Measurements from ENCODE around the gene RGS2. TPM values are rescaled to one million over a fixed set of nuclear protein-coding genes. Genes with fewer than 3 reads are reported as not detected.

The RGS2 gene
- total and polyA plus RNA-seq, 9 of the 15 experiments (the other 6 are each of a cell fraction or from before 2014, with no cell fraction given): 2.5 to 5.4 (median 3.8) TPM

DNA sequence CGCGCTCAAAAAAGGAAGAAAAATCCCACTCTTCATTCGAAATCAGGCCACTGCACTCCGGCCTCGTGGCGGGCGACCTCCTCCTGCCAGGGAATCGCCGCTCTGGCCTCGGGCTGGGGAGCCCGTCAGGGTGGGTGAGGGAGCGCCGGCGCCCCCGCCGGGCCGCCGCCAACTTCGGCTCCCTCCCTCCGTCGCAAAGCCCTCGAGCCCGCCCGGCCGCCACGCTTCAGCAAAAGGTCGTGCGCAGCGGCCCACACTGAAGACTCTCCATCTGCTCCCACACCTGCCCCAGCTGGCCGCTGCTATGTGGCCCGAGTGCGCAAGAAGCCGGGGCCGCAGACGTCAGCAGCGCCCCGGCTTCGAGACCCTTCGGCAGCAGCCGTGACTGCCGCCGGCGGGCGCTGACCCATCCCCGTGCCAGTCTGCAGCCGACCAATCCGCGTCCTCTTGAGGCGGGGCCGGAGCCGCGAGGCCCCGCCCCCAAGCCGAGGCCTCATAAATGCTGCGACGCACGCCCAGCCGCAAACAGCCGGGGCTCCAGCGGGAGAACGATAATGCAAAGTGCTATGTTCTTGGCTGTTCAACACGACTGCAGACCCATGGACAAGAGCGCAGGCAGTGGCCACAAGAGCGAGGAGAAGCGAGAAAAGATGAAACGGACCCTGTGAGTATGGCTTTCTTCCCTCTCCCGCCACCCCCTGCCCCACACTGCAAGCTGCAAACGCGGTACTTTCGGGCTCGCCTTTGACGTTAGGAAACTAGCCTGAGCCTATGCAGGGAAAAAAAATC lies at the start of gene RGS2 (continued):
- no peak for TF ChIP-seq SETDB1 (IDR thresholded peaks at IDR 0.05; ENCODE audit: low read length)
- no peak for TF ChIP-seq ZFP36 (IDR thresholded peaks at IDR 0.05; ENCODE audit: low read depth, low read length, partially characterized antibody)
- TF ChIP-seq ZNF561 (CRISPR knock-in tag; conservative IDR thresholded peaks at IDR 0.05): no peak; the same call in 1 of the 2 replicates
- TF ChIP-seq SMAD1 (IDR thresholded peaks at IDR 0.05; ENCODE audit: low read depth, low read length, partially characterized antibody): no peak
- TF ChIP-seq ZNF165 (CRISPR knock-in tag; IDR thresholded peaks at IDR 0.05; ENCODE audit: borderline replicate concordance): no peak
- no peak for TF ChIP-seq ETS2 (tag; IDR thresholded peaks at IDR 0.05; ENCODE audit: borderline replicate concordance, poor library complexity, severe bottlenecking)
- TF ChIP-seq SMAD2 (IDR thresholded peaks at IDR 0.05; ENCODE audit: low read depth, low read length): no peak
- no peak; the same call in 1 of the 2 replicates for TF ChIP-seq ZC3H4 (CRISPR knock-in tag; IDR thresholded peaks at IDR 0.05; ENCODE audit: borderline replicate concordance)
- no peak for TF ChIP-seq GABPB2 (CRISPR knock-in tag; conservative IDR thresholded peaks at IDR 0.05)

DNA sequence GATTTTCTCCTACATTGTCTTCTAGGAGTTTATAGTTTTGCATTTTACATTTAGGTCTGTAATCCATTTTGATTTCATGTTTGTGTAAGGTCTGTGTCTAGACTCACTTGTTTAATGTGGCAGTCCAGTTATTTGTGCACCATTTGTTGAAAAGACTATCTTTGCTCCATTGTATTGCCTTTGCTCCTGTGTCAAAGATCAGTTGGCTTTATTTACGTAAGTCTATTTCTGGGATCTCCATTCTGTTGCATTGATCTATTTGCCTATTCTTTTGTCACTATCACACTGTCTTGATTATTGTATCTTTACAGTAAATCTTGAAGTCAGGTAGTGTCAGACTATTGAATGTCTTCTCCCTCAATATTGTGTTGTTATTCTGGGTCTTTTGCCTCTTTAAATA lies 49.7 kb upstream of the RGS2 start:
- no peak for ATAC-seq
- TF ChIP-seq, protein P1, sequence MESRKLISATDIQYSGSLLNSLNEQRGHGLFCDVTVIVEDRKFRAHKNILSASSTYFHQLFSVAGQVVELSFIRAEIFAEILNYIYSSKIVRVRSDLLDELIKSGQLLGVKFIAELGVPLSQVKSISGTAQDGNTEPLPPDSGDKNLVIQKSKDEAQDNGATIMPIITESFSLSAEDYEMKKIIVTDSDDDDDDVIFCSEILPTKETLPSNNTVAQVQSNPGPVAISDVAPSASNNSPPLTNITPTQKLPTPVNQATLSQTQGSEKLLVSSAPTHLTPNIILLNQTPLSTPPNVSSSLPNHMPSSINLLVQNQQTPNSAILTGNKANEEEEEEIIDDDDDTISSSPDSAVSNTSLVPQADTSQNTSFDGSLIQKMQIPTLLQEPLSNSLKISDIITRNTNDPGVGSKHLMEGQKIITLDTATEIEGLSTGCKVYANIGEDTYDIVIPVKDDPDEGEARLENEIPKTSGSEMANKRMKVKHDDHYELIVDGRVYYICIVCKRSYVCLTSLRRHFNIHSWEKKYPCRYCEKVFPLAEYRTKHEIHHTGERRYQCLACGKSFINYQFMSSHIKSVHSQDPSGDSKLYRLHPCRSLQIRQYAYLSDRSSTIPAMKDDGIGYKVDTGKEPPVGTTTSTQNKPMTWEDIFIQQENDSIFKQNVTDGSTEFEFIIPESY (CRISPR knock-in tag; IDR thresholded peaks at IDR 0.05): no peak
- TF ChIP-seq HOMEZ (CRISPR knock-in tag; IDR thresholded peaks at IDR 0.05) (no peak), BCOR (IDR thresholded peaks at IDR 0.05) (no peak), NCOA4 (IDR thresholded peaks at IDR 0.05; ENCODE audit: partially characterized antibody) (no peak), ZNF224 (CRISPR knock-in tag; IDR thresholded peaks at IDR 0.05) (no peak), RAD51 (IDR thresholded peaks at IDR 0.05; ENCODE audit: borderline replicate concordance, low read depth) (no peak), HMG20A (CRISPR knock-in tag; conservative IDR thresholded peaks at IDR 0.05) (no peak), TAF7 (tag; IDR thresholded peaks at IDR 0.05) (no peak), NFIX (CRISPR knock-in tag; IDR thresholded peaks at IDR 0.05; ENCODE audit: low read depth) (no peak), U2AF2 (optimal IDR thresholded peaks at IDR 0.05; ENCODE audit: low read depth, low read length) (no peak), BRCA1 (IDR thresholded peaks at IDR 0.05) (no peak), BRCA1 (CRISPR knock-in tag; IDR thresholded peaks at IDR 0.05) (no peak)

More for the DNA sequence above, 49.7 kb upstream of the RGS2 start:
- DNase-seq (ENCODE audit: extremely low read depth in 1 of 4, low spot score in 3 of 4) (no peak), FAIRE-seq (no peak)
- POLR2A ChIA-PET: no interaction called here
- Histone ChIP-seq H3K79me2 (ENCODE audit: control insufficient read depth, insufficient read depth, low read length) (no peaks in the 10 kb centered on the region), H4K20me1 (replicated peaks; ENCODE audit: control insufficient read depth, insufficient read depth, low read length) (no peaks in the 10 kb centered on the region), H3K36me3 (ENCODE audit: control insufficient read depth, insufficient read depth, low read length) (no peaks in the 10 kb centered on the region), H3K4me3 (no peak overlapping the region), H3K9ac (ENCODE audit: insufficient read depth in 1 of 2, low read depth in 2 of 2, low read length in 2 of 2) (no peak overlapping the region), H3K9me1 (ENCODE audit: control insufficient read depth, insufficient read depth, low read length) (no peaks in the 10 kb centered on the region), H3K4me1 (replicated peaks in 1 of 2; ENCODE audit: control insufficient read depth in 2 of 2, insufficient read depth in 2 of 2, low read length in 2 of 2) (no peaks in the 10 kb centered on the region), H3K4me2 (ENCODE audit: insufficient read depth, low read length) (no peak overlapping the region), H3K27me3 (ENCODE audit: control insufficient read depth in 2 of 2, insufficient read depth in 2 of 2, low read length in 2 of 2) (no peaks in the 10 kb centered on the region), H2AFZ (ENCODE audit: low read depth, low read length) (no peak overlapping the region), H3K9me3 (replicated peaks; ENCODE audit: control insufficient read depth, insufficient read depth, low read depth, low read length) (no peaks in the 10 kb centered on the region), H3K27ac (ENCODE audit: extremely low read depth, low read depth, low read length) (no peak overlapping the region)
- in situ Hi-C loops (cut with MboI): no loop called here
- CTCF ChIA-PET (ENCODE audit: low intra/inter-chr PET ratio): no interaction called here
- 0% methylated on average over 1 of the region's 1 CpG for WGBS (ENCODE audit: insufficient coverage, low coverage, missing lambda C conversion rate)
- intact Hi-C loops (cut with micrococcal nuclease): no loop called here
- no TSS peak for BruUV-seq (replicated peaks)
